ENCODE measurements around the gene APOM. TPM values are rescaled to one million over a fixed set of nuclear protein-coding genes. Genes with fewer than 3 reads are reported as not detected.
A peak's percentile ranks its signal among the peaks of the same experiment; 100 is the strongest.

The APOM gene
- total RNA-seq, 4 donors from 2014 or later, result 0.62 to 7.4 (median 3.2) TPM

DNA sequence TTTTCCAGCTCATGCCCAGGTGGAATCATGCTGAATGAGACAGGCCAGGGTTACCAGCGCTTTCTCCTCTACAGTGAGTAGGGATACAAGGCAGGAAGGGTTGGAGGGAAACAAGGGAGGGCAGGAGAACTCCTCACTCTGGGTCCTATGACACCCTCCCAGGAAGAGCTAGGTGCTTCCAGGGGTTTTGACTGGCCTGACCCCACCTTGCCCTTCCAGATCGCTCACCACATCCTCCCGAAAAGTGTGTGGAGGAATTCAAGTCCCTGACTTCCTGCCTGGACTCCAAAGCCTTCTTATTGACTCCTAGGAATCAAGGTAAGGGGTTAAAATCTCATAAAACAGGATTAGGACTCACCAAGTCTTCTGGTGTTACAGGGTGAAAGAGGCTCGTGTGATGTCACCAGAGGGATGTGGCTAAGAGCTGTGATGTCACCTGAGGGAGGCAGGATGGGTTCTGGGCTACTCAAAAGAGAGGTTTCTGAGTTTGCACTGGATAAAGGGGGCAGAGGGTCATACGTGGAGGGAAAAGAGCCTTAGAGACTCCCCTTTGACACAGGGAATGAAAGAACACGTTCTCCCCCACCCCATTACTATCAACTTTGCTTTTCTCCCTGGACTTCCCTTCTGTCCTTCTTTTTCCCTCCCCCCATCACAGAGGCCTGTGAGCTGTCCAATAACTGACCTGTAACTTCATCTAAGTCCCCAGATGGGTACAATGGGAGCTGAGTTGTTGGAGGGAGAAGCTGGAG, 1.9 kb downstream of the APOM start:
- peak overlapping the region in 3 of 4 donors; percentile 1 to 88 (median 10) for H3K27ac ChIP-seq
- peaks cover 0 to 44% of the 10 kb centered on the region in 2 donors for H3K36me3 ChIP-seq
- peaks cover 8 to 80% (median 28%) of the 10 kb centered on the region in 3 donors for H3K4me1 ChIP-seq
- H3K4me3 ChIP-seq, result no peak overlapping the region
- 36 to 72% methylated on average over 3 to 4 of the region's 6 CpGs for whole genome bisulfite sequencing, 2 donors (ENCODE audit: low coverage in 1 of 2)
- no peaks in the 10 kb centered on the region for H3K9me3 ChIP-seq
- ATAC-seq, result no peak
- H3K27me3 ChIP-seq, result no peaks in the 10 kb centered on the region
- TF ChIP-seq, protein P1, sequence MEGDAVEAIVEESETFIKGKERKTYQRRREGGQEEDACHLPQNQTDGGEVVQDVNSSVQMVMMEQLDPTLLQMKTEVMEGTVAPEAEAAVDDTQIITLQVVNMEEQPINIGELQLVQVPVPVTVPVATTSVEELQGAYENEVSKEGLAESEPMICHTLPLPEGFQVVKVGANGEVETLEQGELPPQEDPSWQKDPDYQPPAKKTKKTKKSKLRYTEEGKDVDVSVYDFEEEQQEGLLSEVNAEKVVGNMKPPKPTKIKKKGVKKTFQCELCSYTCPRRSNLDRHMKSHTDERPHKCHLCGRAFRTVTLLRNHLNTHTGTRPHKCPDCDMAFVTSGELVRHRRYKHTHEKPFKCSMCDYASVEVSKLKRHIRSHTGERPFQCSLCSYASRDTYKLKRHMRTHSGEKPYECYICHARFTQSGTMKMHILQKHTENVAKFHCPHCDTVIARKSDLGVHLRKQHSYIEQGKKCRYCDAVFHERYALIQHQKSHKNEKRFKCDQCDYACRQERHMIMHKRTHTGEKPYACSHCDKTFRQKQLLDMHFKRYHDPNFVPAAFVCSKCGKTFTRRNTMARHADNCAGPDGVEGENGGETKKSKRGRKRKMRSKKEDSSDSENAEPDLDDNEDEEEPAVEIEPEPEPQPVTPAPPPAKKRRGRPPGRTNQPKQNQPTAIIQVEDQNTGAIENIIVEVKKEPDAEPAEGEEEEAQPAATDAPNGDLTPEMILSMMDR (IDR thresholded peaks at IDR 0.05), result no peak
- no peak for TF ChIP-seq POLR2A (IDR thresholded peaks at IDR 0.05)

DNA sequence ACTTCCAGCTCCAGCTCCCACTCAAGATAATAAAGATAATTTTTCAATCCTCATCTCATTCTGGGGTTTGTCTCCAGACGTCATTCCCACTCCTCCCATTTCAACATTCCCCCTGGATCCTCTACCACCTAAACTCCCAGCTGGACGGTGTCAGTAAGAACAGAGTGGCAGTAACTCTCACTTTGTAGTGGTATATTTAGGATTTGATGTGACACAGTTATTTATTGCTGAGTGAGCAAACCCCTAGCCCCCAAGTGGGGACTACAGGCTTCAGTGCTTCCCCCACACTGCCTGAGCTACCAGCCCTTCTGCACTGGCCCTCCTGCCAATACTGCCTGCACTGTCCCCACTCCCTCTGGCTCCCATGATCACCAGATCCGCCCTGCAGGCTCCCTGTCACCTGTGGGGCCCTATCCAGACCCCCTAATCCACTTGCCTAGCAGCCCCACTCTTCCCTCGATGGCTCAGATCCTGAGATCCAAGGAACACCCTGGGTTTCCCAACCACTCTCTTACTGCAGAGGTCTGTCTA, 2.5 kb downstream of the APOM start:
- peak overlapping the region in 1 of 2 donors; percentile 81 for H3K4me3 ChIP-seq
- peak overlapping the region in 3 of 4 donors; percentile 1 to 88 (median 46) for H3K27ac ChIP-seq
- H3K4me1 ChIP-seq, result peaks cover 8 to 84% (median 32%) of the 10 kb centered on the region in 3 donors
- no peaks in the 10 kb centered on the region for H3K9me3 ChIP-seq
- 71 to 76% methylated on average over 4 of the region's 4 CpGs for WGBS, 2 donors (ENCODE audit: low coverage in 1 of 2)
- ATAC-seq, result no peak
- TF ChIP-seq POLR2AphosphoS5 (IDR thresholded peaks at IDR 0.05), result no peak
- TF ChIP-seq EP300 (IDR thresholded peaks at IDR 0.05), result no peak
- TF ChIP-seq POLR2A (IDR thresholded peaks at IDR 0.05), result no peak
- TF ChIP-seq, protein P1 (IDR thresholded peaks at IDR 0.05), result no peak
- H3K36me3 ChIP-seq, result peaks cover 0 to 45% of the 10 kb centered on the region in 2 donors
- no peaks in the 10 kb centered on the region for H3K27me3 ChIP-seq

DNA sequence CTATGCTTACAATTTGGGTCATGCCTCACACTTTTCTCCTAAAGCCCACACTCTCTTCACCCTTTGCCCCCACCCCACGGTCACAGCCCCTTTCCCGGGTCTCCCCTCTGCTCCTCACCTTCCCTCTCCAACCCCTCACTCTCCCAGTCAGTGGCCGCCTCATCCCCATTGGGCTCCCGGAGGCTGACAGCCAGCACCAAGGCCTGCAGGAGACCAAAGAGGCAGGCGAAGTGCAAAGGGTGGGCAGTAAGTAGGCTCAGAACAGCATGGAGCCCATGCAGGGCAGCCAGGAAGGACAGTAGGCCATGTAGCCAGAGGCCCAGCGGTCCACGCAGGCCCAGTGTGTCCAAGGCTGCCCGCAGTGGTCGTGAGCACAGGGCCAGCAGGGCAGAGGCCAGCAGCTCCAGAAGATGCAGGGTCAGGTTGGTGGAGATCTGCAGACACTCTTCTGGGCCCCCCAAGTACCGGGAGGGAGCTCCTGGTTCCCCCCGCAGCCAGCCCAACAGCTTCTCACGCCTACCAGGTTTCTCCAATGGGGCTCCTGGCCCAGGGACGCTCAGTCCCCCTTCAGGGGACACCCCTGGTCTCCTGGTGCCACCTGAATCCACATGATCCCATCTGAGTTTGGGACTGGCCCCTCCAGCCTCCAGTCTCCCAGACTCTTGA, 3.4 kb downstream of the APOM start:
- no CpG with 5 or more reads among the region's 13 CpGs for WGBS, 2 donors (ENCODE audit: low coverage in 1 of 2)
- H3K9me3 ChIP-seq, result no peaks in the 10 kb centered on the region
- peaks cover 8 to 85% (median 34%) of the 10 kb centered on the region in 3 donors for H3K4me1 ChIP-seq
- peaks cover 0 to 53% of the 10 kb centered on the region in 2 donors for H3K36me3 ChIP-seq
- H3K27ac ChIP-seq, result peak overlapping the region in 3 of 4 donors; percentile 83 to 89 (median 88)
- TF ChIP-seq EP300 (IDR thresholded peaks at IDR 0.05) (no peak), POLR2A (IDR thresholded peaks at IDR 0.05) (no peak), POLR2AphosphoS5 (IDR thresholded peaks at IDR 0.05) (no peak)
- TF ChIP-seq, protein P1 (IDR thresholded peaks at IDR 0.05), result no peak
- peak overlapping the region; percentile 56 to 81 for H3K4me3 ChIP-seq
- H3K27me3 ChIP-seq, result no peaks in the 10 kb centered on the region
- ATAC-seq, result no peak

DNA sequence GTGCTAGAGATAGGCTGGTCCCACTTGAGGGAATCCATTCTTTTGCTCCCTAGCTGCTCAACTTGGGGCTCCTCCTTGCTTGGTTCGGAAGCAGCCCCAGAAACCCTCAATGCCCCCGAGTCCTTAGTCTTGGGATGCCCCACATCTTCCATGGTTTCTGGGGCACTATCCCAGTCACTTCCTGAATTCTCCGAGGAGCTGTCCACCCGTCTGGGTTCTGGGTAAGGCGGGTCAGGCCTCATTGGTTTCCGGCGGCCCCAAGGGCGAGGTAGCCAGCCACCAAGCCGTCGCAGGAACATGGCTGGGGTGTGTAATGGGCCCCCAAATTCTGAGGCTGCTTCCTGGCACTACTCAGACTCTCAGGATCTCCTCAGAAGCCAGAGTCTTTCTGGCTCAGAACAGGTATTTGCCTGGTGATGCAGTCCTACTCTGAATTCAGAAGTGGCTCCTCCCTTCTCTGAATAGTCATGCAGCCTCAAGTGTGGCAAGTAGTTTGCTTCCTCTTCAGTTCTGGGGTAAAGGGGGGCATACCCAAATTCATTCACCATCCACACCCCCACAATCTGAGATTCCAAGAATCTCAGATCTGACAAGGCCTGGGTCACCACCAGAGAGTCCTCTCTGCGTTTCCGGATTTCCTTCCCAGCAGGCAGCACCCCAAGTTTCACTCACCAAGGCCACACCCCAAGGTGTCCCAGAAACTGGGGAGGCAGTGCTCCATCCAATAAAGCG, 4.1 kb downstream of the APOM start:
- H3K36me3 ChIP-seq, result peaks cover 0 to 53% of the 10 kb centered on the region in 2 donors
- peaks cover 8 to 89% (median 36%) of the 10 kb centered on the region in 3 donors for H3K4me1 ChIP-seq
- WGBS, 2 donors (ENCODE audit: low coverage in 1 of 2), result 0% methylated on average over 3 of the region's 13 CpGs; no CpG with 5 or more reads in 1 of the 2 donors
- H3K4me3 ChIP-seq, result peak overlapping the region; percentile 56 to 81
- no peaks in the 10 kb centered on the region for H3K27me3 ChIP-seq
- no peaks in the 10 kb centered on the region for H3K9me3 ChIP-seq
- TF ChIP-seq POLR2AphosphoS5 (IDR thresholded peaks at IDR 0.05), result no peak
- TF ChIP-seq POLR2A (IDR thresholded peaks at IDR 0.05), result peak in 1 of 2 donors; percentile 10
- TF ChIP-seq, protein P1 (IDR thresholded peaks at IDR 0.05), result no peak
- H3K27ac ChIP-seq, result peak overlapping the region; percentile 50 to 89 (median 86)
- no peak for ATAC-seq

All from gastroesophageal sphincter (tissue), 4 donors.